GM19324 (cell line): ENCODE measurements around the gene PCNX2.
"Not testable (repeated sequence)": the region's sequence is repeated elsewhere in the genome, so short reads cannot be mapped to it uniquely, and the experiment has no call there.

ENCODE experiments used
- ATAC-seq: cut with Tn5 transposase; IDR thresholded peaks from one replicate; pipeline ENCODE4 v1.9.1; 2021; ENCODE audit warnings: mild to moderate bottlenecking, moderate library complexity; ENCODE audit not compliant: unreplicated experiment, low FRiP score

PCNX2 gene

DNA sequence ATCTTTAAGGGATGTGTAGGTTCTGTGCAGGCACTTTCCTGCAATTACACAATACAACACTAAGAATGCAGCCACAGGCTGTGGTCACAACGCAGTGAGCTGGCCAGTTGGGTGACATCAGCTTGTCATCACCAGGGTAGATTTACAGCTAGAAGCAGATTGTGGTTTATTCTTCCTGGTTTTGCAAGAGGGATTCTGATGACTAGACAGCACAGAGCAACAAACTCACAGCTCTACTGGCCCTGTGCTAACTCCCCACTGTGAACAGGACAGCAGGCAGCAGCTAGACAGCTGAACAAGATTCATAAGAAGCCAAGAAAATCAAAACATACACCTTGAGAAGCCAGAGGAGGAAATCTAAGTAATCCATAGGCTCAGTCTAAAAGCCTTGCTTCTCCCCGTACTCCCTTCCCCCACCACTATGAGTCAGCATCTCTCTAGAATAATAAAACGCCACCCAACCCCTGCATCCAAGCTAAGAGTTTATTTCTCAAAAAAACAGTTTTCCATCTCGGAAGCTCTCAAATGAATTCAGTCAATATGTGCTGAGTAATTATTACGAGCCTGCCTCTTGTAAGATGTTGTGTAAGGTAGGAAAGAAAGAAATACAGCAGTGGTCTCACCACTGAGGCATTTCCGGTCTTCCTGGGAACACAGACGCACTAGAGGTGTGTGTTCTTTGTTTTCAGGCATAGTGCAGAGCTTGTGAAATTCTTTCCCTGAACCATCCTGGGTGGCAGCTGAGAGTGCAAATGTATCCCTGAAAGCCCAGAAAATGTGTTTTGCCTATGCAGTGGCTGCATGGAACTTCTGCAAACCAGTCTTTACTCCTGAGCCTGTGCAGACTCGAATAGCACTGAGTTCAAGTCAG lies 182.3 kb downstream of the PCNX2 start:
- no peak for ATAC-seq

DNA sequence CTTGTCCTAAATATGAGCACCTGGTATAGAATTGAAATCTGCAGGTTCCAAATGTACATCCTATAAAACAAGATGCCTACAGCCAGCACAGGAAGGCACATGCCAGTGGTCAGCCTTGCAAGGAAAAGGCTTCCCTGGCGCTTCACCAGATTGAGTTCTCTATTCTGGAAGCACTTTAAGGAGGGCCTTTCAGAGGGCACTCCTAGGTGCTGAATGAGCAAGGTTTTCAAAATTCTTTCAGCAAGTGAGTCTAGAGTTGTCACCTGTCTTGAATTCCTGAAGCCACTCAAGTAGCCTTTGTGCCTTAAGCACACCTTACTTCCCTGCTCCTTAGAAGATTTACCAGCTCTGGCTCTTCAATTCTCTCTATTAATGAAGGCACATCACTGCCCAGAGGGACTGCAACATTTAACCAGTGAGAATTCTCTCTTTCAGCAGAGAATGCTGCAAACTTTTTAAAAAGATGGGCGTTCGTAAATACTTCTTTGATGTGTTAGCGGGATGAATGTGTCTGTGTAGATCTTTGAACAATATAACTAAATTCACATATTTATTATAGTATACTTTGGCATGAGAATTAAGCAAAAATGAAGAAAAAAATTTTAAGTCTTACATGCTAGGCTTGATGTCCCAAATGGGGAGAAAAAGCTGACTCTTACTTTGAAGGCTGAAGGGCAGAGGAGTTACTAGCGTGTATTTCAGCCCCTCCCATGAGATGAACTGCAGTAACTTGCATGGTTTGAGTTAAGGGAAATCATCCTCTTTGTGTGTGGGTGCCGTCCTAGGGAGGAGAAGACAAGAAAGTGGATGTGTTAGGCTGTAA lies 183.1 kb downstream of the PCNX2 start:
- ATAC-seq = no peak

DNA sequence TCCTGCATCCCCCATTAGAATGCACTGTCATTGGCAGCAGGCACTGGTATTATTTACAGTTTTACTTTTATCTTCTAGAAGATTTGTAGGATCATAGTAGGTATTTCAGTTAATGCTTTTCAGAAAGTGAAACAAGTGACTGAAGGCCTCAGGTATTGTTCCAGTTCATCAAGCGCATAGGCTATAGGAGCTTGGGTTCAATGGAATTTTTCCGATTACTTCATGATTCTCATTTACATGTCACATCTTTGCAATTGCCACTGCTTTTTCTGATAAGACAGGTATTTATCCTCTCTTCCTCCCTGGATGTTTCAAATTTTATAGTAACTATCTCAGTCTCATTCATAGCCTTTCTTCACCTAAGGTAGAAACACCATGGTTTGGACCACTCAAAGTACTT lies 183.8 kb downstream of the PCNX2 start:
- ATAC-seq = no peak

DNA sequence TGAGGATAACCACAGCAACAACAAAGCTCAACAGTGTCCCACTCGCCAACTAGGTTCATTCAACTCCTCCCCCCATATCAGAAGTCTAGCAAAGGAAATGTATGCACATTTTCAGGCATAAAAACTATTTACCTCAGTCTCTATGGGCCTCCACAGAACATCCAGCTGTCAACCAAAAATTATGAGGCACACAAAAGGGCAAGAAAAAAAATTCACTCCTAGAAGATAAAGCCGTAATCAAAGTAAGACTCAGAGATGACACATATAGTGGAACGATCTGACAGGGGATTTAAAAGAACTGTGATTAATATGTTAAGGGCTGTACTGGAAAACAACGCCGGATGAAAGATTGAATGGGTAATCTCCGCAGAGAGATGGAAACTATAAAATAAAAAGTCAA lies 186.4 kb downstream of the PCNX2 start:
- no peak for ATAC-seq

DNA sequence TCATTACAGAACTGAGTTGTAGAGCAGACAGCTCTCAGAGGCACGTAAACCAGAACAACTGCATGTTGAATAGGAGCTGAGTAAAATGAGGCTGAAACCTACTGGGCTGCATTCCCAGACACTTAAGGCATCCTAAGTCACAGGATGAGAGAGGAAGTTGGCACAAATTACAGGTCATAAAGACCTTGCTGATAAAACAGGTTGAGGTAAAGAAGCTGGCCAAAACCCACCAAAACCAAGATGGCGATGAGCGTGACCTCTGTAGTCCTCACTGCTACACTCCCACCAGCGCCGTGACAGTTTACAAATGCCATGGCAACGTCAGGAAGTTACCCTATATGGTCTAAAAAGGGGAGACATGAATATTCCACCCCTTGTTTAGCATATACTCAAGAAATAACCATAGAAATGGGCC lies 187.8 kb downstream of the PCNX2 start:
- ATAC-seq = not testable (repeated sequence)

DNA sequence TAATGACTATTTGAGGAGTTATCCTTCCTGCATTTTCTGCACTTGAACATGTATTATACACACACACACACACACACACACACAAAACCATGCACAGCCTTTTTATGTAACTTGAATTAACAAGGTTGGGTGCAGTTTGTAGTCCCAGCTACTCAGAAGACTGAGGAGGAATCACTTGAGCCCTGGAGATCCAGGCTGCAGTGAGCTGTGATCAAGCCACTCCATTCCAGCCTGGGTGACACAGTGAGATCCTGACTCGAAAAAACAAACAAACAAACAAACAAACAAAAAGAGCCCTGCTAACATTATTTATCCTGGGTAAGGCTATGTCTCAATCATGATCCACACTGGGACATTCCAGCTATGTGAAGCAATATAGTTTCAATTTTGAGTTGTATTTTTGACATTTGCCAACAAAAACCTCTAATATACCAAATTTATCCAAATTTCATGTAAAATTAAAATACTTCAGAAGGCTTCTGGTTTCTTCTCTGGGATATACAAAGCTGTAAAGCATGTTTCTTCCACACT lies 188.3 kb downstream of the PCNX2 start:
- no peak for ATAC-seq

DNA sequence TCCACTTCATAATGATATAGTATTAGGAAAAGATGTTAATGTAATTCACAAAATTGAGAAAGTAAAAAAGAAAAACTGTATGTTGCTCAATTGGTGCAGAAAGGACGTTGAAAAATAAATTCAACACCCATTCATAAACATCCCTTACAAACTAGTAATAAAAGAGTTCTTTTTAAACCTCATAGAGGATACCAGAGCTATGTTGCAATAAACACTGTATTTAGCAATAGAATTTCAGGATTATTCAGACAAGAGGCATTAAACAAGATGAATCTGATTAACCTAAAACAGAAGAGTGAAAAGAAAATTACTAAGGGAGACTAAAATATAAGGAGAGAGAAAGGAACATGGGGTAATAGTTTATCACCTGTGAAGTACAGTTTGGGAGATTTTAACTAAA lies 190.3 kb downstream of the PCNX2 start:
- ATAC-seq = no peak

DNA sequence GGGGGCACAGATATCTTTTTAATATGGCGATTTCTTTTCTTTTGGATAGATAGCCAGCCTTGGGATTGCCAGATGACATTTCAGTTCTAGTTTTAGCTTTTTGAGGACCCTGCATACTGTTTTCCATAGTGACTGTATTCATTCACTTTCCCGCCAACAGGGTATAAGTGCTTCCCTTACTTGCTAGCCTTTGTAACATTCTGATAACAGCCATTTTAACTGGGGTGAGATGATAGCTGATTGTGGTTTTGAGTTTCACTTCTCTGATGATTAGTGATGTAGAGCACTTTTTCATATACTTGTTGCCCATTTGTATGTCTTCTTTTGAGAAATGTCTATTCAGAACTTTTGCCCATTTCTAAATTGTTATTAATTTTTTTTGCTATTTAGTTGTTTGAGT lies 193.2 kb downstream of the PCNX2 start:
- no peak for ATAC-seq

DNA sequence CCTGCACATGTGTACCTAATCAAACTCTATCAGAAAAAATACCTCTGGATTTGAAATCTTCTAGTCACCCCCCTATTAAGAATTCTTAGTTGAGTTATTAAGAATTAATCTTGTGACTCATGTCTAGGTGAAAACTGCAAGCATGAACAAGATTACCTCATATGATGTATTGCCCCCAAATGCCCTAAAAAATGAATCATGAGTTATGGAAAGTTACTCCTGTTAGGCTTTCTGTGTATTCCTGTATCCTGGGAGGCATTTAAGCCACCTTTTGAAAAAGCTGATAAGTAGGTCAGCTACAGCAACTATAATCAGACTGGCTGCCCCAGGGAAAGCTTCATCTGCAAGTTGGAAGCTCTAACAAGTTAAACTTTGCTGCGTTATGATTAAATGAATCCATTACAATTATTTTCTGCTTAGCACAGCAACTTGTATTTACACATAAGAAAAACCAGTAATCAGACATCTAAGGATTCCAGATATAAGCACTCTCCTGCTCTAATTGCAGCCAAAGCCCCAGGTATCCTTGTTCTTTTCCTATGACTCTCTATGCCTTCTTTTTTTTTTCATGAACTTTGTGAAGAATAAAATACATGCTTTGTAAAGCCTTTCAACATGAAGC lies 197.5 kb downstream of the PCNX2 start:
- no peak for ATAC-seq

DNA sequence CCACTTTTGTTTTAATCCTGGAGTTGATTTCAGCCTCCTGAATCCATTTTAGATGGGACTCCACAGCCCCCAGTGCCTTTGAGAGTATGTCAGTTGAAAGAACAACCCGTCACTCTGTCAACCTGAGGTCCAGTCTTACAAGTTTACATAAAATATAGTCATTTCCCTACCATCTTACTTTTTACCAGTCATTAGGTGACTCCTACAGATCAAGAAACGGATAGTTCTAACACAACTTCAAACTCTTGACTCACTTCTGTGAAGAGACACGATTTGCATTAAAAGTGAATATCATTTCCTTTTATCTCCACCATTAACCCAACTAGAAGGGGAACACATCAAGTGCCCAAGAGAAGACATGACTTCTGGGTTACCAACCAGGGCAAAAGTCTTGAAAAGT lies 198.0 kb downstream of the PCNX2 start:
- ATAC-seq = no peak

DNA sequence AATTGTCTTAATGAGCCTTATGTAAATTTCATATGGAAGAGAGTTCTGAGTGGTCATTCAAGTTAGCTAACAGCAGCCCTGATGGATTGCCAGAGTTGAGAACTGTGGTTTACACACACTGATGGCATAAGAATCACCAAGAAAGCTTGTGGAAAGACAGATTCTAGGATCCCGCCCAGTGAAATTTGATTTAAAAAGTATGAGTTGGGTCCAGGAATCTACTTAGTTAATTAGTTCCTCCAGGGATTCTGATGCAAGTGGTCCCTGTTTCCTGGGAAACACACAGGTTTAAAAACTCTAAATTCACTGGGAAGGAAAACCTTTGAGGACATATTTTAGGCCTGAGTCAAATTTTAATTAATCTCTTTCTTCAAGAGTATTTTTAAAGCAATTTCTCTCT lies 200.8 kb downstream of the PCNX2 start:
- ATAC-seq = no peak

DNA sequence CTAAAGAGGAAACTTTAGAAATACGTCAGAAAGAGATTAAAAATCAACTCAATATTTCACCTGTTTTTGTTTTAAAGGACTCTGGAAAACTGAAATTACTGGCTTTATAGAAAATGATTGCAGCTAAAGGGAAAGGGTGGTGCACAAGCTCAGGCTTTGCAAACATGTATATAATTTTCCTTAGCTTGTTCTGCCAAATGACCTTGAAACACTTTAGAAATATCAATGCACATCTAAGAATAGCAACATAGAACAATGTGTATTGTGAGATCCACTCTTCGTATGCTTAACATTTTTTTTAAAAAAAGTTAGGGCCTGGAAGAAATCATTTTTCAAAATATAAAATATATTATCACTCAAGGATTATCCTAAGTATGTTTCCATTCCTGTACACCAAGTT lies 201.3 kb downstream of the PCNX2 start:
- no peak for ATAC-seq

DNA sequence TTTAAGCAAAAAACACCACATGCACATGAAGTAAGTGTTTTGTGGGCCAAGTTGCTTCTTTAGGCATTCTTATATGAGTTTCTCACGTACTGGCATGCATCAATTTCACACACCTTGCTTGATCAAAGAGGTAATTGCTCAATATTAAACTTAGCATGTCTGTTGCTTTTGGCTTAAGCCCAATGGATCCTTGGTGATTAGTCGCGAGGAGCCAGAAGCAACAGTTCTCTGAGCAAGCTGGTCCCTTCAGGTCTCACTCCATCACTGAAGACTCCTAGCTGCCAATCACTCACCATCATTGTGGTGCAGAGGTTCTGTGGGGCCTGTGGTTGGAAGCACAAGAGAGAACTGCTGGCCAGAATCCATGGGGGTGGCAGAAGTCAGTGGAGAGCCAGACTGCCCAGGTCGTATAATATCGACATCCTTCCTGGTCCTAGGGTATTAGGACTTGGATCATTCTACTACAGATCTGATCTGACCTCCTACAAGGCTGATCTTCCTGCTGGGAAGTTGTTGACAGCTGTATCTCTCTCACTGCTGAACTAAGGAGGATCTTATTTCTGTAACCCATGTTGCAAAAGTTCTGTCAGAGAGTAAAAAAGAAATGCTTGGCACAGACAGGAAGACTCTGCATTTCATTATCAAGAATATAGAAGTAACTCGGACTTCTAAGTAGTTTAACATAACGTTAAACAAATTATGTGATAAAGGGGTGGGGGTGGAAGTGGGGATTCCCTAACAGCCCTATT lies 204.6 kb downstream of the PCNX2 start:
- no peak for ATAC-seq

DNA sequence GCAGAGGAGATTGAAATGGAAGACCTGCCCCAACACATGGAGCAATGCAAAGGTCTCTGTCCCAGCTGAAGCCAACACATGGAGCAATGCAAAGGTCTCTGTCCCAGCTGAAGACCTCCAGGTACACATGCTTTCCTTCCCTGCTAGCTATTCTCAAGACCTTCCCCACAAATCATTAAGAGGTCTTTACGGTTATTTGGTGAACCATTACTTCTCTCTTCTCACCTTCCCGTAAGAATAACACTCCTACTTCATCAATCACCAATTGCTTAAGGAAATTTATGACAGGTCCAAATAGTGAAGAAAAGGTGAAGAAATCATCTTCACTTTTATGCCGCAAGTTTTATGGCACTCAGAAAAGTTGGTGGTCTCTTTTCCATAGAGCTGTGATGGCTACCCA lies 206.3 kb downstream of the PCNX2 start:
- ATAC-seq = no peak

DNA sequence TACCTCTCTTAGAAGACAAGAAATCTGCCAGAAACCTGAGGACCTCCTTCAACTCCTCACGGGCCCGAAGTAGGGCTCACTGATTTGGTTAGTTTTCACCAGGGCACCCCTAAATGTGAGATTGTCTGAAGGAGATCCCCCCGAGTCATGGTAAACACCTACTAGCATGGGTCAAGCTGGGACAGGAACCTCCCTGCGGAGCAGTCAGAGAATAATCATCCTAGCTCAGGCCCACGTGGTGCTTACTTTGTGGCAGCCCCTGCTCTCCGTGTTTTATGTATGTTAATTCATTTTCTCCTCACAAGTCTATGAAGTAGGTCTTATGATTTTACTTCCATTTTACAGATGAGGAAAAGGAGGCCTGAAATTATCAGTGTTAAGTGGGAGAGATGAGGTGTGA lies 206.9 kb downstream of the PCNX2 start:
- no peak for ATAC-seq

DNA sequence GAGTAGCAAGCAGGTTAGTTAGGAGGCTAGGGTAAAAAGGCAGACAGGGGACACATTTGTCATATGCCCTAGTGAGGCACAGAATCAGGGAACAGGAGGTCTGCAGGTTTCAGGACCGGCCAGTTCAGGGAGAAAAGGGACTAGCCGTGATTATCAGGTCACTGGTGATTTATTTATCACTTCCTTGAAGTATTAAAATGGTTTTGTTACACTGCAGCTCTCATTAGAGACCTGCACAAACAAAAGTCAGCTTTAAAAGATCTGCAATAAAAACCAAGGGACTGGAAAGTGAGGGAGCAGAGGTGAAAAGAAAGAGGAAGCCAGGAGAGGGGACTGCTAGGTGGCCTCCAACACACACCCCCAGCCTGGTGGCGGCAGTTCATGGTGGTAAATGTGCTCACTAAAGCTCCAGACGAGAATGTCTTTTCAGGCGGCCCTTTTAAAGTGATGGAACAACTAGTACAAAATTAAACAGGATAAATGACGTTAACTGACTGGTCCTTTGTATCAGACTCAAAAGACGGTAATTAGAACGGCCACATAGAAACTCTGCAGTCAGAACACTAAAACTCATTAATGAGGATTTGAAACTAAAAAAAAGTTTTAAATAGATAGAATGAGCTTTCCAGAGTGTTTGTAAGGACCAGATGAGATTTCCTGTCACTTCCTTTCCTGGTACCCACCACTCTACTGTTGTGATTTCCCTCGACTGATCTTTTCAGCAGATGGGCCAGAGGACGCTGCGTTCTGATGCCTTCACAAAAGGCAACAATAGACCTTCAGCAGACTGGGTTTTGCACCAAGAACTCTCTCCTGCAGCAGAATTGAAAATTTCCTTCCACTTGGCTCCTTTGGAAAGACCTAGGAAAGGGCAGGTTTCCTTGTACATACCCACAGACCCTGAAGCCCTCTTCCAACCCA lies 208.3 kb downstream of the PCNX2 start:
- ATAC-seq = no peak

DNA sequence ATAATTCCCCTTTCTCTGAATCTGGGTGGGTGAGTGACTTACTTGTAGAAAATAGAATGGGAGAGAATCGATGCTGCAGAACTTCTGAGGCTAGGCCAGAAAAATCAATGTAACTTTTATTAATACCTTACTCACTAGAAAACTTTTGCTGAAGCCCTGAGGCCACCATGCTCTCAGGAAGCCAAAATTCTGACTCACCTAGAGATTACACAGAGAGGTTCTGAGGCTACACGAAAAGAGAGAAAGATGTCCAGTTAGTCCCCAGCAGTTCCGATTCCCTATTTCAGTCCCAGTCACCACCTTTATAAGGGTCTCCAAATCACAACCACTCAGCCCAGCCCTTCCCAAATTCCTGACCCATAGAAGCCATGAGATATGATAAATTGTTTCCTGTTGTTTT lies 210.0 kb downstream of the PCNX2 start:
- no peak for ATAC-seq

DNA sequence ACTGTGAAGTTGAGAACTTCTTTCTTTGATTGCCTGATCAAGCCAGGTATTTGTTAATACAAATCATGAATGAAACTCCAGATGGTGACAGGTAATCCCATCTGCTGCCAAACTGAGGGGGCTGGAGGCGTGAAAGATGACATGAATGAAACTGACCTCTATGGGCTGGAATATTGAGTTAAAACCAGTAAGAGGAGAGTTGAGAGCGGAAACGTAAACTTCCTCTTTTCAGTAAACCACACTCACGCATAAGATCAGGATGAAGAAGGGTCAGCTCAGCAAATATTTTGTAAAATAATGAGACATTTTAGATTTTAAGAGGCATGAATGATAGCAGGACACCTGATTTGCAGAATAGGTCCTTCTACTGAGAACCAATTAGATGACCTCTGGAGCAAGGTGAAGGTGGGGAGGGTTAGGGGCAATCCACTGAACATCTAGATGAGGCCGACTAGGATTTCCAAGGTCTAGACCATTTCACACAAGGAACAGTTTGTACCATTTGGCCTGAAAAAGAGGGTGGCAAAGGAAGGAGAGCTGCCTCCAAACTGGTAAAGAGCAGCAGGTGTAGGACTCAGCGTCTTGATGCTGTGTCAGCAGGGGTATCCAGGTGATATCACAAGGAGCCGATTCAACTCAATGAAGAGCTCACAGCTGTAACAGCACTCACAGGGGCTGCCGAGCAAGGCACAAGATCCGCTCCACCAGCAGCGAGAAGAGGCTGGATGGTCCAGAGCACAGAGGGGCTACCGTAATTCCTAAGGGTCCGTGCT lies 212.6 kb downstream of the PCNX2 start:
- ATAC-seq = no peak

DNA sequence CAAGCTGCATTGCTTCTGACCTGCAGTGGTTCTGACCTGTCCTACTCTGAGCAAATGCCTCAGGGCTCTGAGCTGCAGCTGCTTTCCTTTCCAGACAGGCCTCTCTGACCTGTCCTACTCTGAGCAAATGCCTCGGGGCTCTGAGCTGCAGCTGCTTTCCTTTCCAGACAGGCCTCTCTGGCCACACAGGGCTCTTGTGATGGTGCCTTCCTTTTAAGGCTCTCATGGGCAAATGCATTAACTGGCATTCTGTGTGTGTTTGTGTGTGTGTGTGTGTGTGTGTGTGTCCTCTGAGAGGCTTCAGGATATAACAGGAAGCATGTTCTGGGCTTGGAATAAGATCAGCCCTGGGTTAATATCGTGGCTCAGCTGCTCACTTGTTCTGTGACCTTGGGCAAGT lies 213.8 kb downstream of the PCNX2 start:
- ATAC-seq = no peak
